HepG2 (cell line): ENCODE data around the gene NSMCE4A. TPM values are rescaled to one million over a fixed set of nuclear protein-coding genes. Genes with fewer than 3 reads are reported as not detected.

ENCODE experiments used
- ATAC-seq: fragments of 200-7000 bp; cut with Tn5 transposase; 3 replicates; pipeline ENCODE4 v1.9.1; 2020; ENCODE audit warnings: mild to moderate bottlenecking, moderate library complexity
- BruUV-seq: library from RNA; stranded (reverse); fragments of 400-500 nt; replicated peaks from 2 replicates; lab custom pipeline; 2021; lab: Mats Ljungman, UMichigan
- CTCF ChIA-PET: fragments of 300-600 bp; formaldehyde crosslinking; extraction: SDS; loops from one replicate; lab custom pipeline; 2021; ENCODE audit warnings: low total read pairs, inconsistent platforms, low intra/inter-chr PET ratio; lab: Yijun Ruan, JAX
- POLR2A ChIA-PET: fragments of 350-600 bp; sonication (Branson Sonifier 250); formaldehyde crosslinking; loops from one replicate; lab custom pipeline; 2020; ENCODE audit warnings: antibody characterized with exemption, inconsistent platforms; lab: Yijun Ruan, JAX
- DNase-seq: peaks from one replicate; pipeline ENCODE4 v3.0.0-alpha.2; 2015; ENCODE audit warnings: low spot score
- FAIRE-seq: peaks from 3 replicates; lab custom pipeline; 2011; peaks lifted over from hg19 to GRCh38; lab: Jason Lieb, UNC
- H2AFZ ChIP-seq: one replicate; pipeline ENCODE4 v1.6.1; 2011; ENCODE audit warnings: low read length, inconsistent platforms
- H3K27ac ChIP-seq: fragments of 300-600 bp; 3 replicates; pipeline ENCODE4 v1.8.0; 2011; ENCODE audit warnings: mixed run types, mild to moderate bottlenecking, mixed read lengths, low read length, inconsistent platforms; ENCODE audit not compliant: insufficient read depth; ENCODE audit errors: extremely low read length
- H3K27me3 ChIP-seq, 2 experiments: fragments of 200-600 bp in 1 of 2; 2 replicates in 1 of 2; 3 replicates in 1 of 2; pipeline versions ENCODE4 v1.6.0 to v1.8.0; 2011; ENCODE audit warnings: low read length in 2 of 2, mild to moderate bottlenecking in 2 of 2, moderate library complexity in 2 of 2, inconsistent platforms in 1 of 2; ENCODE audit not compliant: insufficient read depth in 2 of 2, control insufficient read depth in 1 of 2
- H3K36me3 ChIP-seq, 2 experiments: fragments of 200-600 bp in 1 of 2; replicated peaks in 1 of 2; 2 replicates in 1 of 2; 3 replicates in 1 of 2; pipeline versions ENCODE4 v1.5.1 to v1.8.0; 2011; ENCODE audit warnings: low read length in 2 of 2, inconsistent platforms in 1 of 2; ENCODE audit not compliant: insufficient read depth in 2 of 2, control insufficient read depth in 1 of 2
- H3K4me1 ChIP-seq: 2 replicates; pipeline ENCODE4 v1.5.1; 2012; ENCODE audit warnings: low read length, inconsistent platforms; ENCODE audit not compliant: insufficient read depth
- H3K4me2 ChIP-seq: 2 replicates; pipeline ENCODE4 v1.6.0; 2011; ENCODE audit warnings: low read depth, low read length, inconsistent platforms
- H3K4me3 ChIP-seq, 3 experiments: fragments of 200-600 bp in 1 of 3; sonication (generic), shearing (Covaris generic) in 1 of 3; replicated peaks in 1 of 3; 2 replicates each; pipeline ENCODE4 v1.5.1; 2011 to 2016; ENCODE audit warnings: low read length in 3 of 3, inconsistent platforms in 2 of 3, low read depth in 2 of 3, mild to moderate bottlenecking in 2 of 3, control low read depth in 1 of 3, mixed read lengths in 1 of 3; ENCODE audit not compliant: insufficient read depth in 1 of 3
- H3K79me2 ChIP-seq: one replicate; pipeline ENCODE4 v1.6.1; 2011; ENCODE audit warnings: low read length, inconsistent platforms; ENCODE audit not compliant: insufficient read depth
- H3K9ac ChIP-seq: 2 replicates; pipeline ENCODE4 v1.6.0; 2011; ENCODE audit warnings: mild to moderate bottlenecking, low read depth, low read length, inconsistent platforms; ENCODE audit not compliant: insufficient read depth
- H3K9me3 ChIP-seq: 2 replicates; pipeline ENCODE4 v1.5.1; 2012; ENCODE audit warnings: mild to moderate bottlenecking, low read length
- H4K20me1 ChIP-seq: 2 replicates; pipeline ENCODE4 v1.6.0; 2011; ENCODE audit warnings: inconsistent platforms, mild to moderate bottlenecking, low read length, moderate library complexity; ENCODE audit not compliant: insufficient read depth
- CREB1 ChIP-seq, 2 experiments: fragments of 450-650 bp in 1 of 2; IDR thresholded peaks; 2 replicates each; pipeline ENCODE4 v1.6.1; 2016 to 2017; ENCODE audit warnings: control low read depth in 1 of 2, mild to moderate bottlenecking in 1 of 2, missing compliant biosample characterization in 1 of 2, missing genetic modification characterization in 1 of 2
- FOXK2 ChIP-seq: fragments of 450-650 bp; IDR thresholded peaks from 2 replicates; pipeline ENCODE4 v1.6.1; 2016
- GATAD1 ChIP-seq: IDR thresholded peaks from 2 replicates; pipeline ENCODE4 v1.6.1; 2016; ENCODE audit warnings: missing genetic modification reagents, missing compliant biosample characterization
- HNRNPK ChIP-seq: fragments of 200-400 bp; formaldehyde crosslinking; IDR thresholded peaks from 2 replicates; pipeline ENCODE4 v1.6.1; 2018; ENCODE audit warnings: low read length, low read depth, moderate library complexity, mild to moderate bottlenecking; ENCODE audit not compliant: poor library complexity, severe bottlenecking
- HOMEZ ChIP-seq: IDR thresholded peaks from 2 replicates; pipeline ENCODE4 v1.6.1; 2016; ENCODE audit warnings: low read depth
- KLF6 ChIP-seq: IDR thresholded peaks from 2 replicates; pipeline ENCODE4 v1.8.0; 2016; ENCODE audit warnings: missing biosample characterization, missing genetic modification reagents
- MAFF ChIP-seq: IDR thresholded peaks from 2 replicates; pipeline ENCODE4 v1.6.1; 2011; ENCODE audit warnings: low read depth, low read length, improper control_type of control experiment
- MAFK ChIP-seq, 2 experiments: IDR thresholded peaks in 1 of 2; conservative IDR thresholded peaks in 1 of 2; 2 replicates each; pipeline ENCODE4 v1.6.1; 2011; ENCODE audit warnings: improper control_type of control experiment in 2 of 2, low read length in 2 of 2
- MYNN ChIP-seq: sonication (generic); formaldehyde crosslinking; IDR thresholded peaks from 2 replicates; pipeline ENCODE4 v1.4.0; 2020; ENCODE audit warnings: mild to moderate bottlenecking, low read depth, missing genetic modification reagents
- PCBP2 ChIP-seq: fragments of 200-400 bp; formaldehyde crosslinking; optimal IDR thresholded peaks from 2 replicates; pipeline ENCODE3; 2018; ENCODE audit warnings: low read length, low read depth; ENCODE audit not compliant: poor library complexity, severe bottlenecking
- SATB2 ChIP-seq: sonication (generic); formaldehyde crosslinking; IDR thresholded peaks from 2 replicates; pipeline ENCODE4 v1.5.0; 2020; ENCODE audit warnings: missing genetic modification reagents
- SPEN ChIP-seq: sonication (generic); formaldehyde crosslinking; IDR thresholded peaks from 2 replicates; pipeline ENCODE4 v1.5.1; 2020; ENCODE audit warnings: low read depth, mild to moderate bottlenecking, missing genetic modification reagents
- SRSF4 ChIP-seq: fragments of 200-400 bp; formaldehyde crosslinking; IDR thresholded peaks from one replicate; pipeline ENCODE4 v1.6.1; 2018; ENCODE audit warnings: mild to moderate bottlenecking, low read depth, low read length, moderate library complexity; ENCODE audit not compliant: poor library complexity, severe bottlenecking
- TOE1 ChIP-seq: sonication (generic); formaldehyde crosslinking; IDR thresholded peaks from 2 replicates; pipeline ENCODE4 v1.4.0; 2020; ENCODE audit warnings: mild to moderate bottlenecking, missing genetic modification reagents
- ZNF274 ChIP-seq: sonication (generic); formaldehyde crosslinking; IDR thresholded peaks from 2 replicates; pipeline ENCODE4 v1.5.1; 2020; ENCODE audit warnings: mild to moderate bottlenecking, missing genetic modification reagents
- ZNF468 ChIP-seq: sonication (generic); formaldehyde crosslinking; IDR thresholded peaks from 2 replicates; pipeline ENCODE4 v1.8.0; 2022; ENCODE audit warnings: mild to moderate bottlenecking, moderate library complexity, missing genetic modification reagents
- ZNF589 ChIP-seq: sonication (generic); formaldehyde crosslinking; conservative IDR thresholded peaks from 2 replicates; pipeline ENCODE4 v1.8.0; 2022; ENCODE audit warnings: mild to moderate bottlenecking, moderate library complexity, missing genetic modification reagents
- ZNF891 ChIP-seq: sonication (generic); formaldehyde crosslinking; IDR thresholded peaks from 2 replicates; pipeline ENCODE4 v1.5.0; 2020; ENCODE audit warnings: mild to moderate bottlenecking, missing genetic modification reagents
- WGBS: methylation state at CpG from one replicate; pipeline ENCODE4 v1.1.6; 2017; ENCODE audit warnings: low lambda C conversion rate; 5-methylcytosine and 5-hydroxymethylcytosine counted together
- in situ Hi-C: cut with HindIII; loops from 2 replicates; pipeline ENCODE4 v1.10.0; 2017; ENCODE audit warnings: low pct_unique_long_range_greater_than_20kb; ENCODE audit not compliant: extremely low pct_ligation_motif_present
- intact Hi-C: fragments of 100-400 bp; cut with micrococcal nuclease; formaldehyde crosslinking; loops from one replicate; pipeline ENCODE4 v1.10.0; 2022; ENCODE audit not compliant: unreplicated experiment
- polyA plus RNA-seq, 8 experiments: library from polyadenylated mRNA; depleted of rRNA in 3 of 8; stranded (reverse) in 7 of 8; unstranded in 1 of 8; fragments of >200 nt; fragmentation: Illumina TruSeq in 4 of 8; extraction: Trizol in 4 of 8; gene quantifications; 2 replicates each; pipeline versions ENCODE4 v1.2.1 to v1.2.3, GENCODE V29; 2011 to 2016; ENCODE audit warnings: low read depth in 4 of 8, missing spikeins in 1 of 8, mixed read lengths in 1 of 8; ENCODE audit not compliant: insufficient read depth in 1 of 8
- total RNA-seq, 5 experiments: library from RNA; depleted of rRNA; stranded (reverse); fragments of >200 nt; fragmentation: Illumina TruSeq; extraction: Trizol; gene quantifications; 2 replicates each; pipeline ENCODE4 v1.2.3, GENCODE V29; 2016; ENCODE audit warnings: low read depth in 1 of 5

Gene NSMCE4A
- total and polyA plus RNA-seq, 2 of the 13 experiments (the other 11 are each of a cell fraction or from before 2014, with no cell fraction given) = 61.1 to 91.6 TPM

- Histone ChIP-seq H2AFZ (peak overlapping the region; percentile 77), H3K4me1 (peaks cover 56% of the 10 kb centered on the region)
These were observed 44.0 kb upstream of the NSMCE4A start for GRCh38 chr10:122018951-122019413.

GRCh38 chr10:122018491-122018890 is 43.5 kb upstream of the NSMCE4A start:
- H3K27ac ChIP-seq = no peak overlapping the region
- no TSS peak for BruUV-seq
- in situ Hi-C loops (no loop called here), intact Hi-C loops (no loop called here)
- ChIA-PET CTCF (no interaction called here), POLR2A (no interaction called here)
- peaks cover 60% of the 10 kb centered on the region for H3K4me1 ChIP-seq
- no peak for FAIRE-seq
- no peak overlapping the region for H2AFZ ChIP-seq
- H3K9ac ChIP-seq = no peak overlapping the region
- ATAC-seq = no peak; the same call in 2 of the 3 replicates
- 3% methylated on average over 7 of the region's 7 CpGs for WGBS
- no peaks in the 10 kb centered on the region for H3K79me2 ChIP-seq
- H4K20me1 ChIP-seq = no peaks in the 10 kb centered on the region
- peaks cover 0 to 15% of the 10 kb centered on the region in 2 experiments; a peak in 1 of 5 replicates for H3K27me3 ChIP-seq
- no peaks in the 10 kb centered on the region for H3K9me3 ChIP-seq
- H3K4me2 ChIP-seq = peak overlapping the region; percentile 88
- H3K4me3 ChIP-seq = peak overlapping the region in 2 of 3 experiments; percentile 54 to 65; a peak in 3 of 6 replicates
- no peak for DNase-seq
- no peaks in the 10 kb centered on the region for H3K36me3 ChIP-seq
- TF ChIP-seq SATB2 (CRISPR knock-in tag) = no peak
- TF ChIP-seq ZNF468 = no peak
- TF ChIP-seq GATAD1 = no peak
- TF ChIP-seq KLF6 (CRISPR knock-in tag) = no peak
- no peak for TF ChIP-seq SRSF4
- no peak for TF ChIP-seq MYNN (CRISPR knock-in tag)
- no peak for TF ChIP-seq TOE1
- TF ChIP-seq SPEN (CRISPR knock-in tag) = no peak
- TF ChIP-seq HOMEZ (CRISPR knock-in tag) = no peak
- no peak for TF ChIP-seq FOXK2
- TF ChIP-seq ZNF589 (CRISPR knock-in tag) = no peak
- no peak for TF ChIP-seq HNRNPK

More at GRCh38 chr10:122018951-122019413, 44.0 kb upstream of the NSMCE4A start:
- ATAC-seq (peak; percentile 45), FAIRE-seq (no peak), DNase-seq (no peak)
- in situ Hi-C loops (no loop called here), intact Hi-C loops (no loop called here)
- H3K36me3 ChIP-seq = no peaks in the 10 kb centered on the region
- ChIA-PET POLR2A (no interaction called here), CTCF (no interaction called here)
- H3K9me3 ChIP-seq = no peaks in the 10 kb centered on the region
- TF ChIP-seq ZNF891 (CRISPR knock-in tag) = no peak
- no peak for TF ChIP-seq PCBP2
- TF ChIP-seq ZNF274 (CRISPR knock-in tag) = 0 out of 2 replicates have a peak, but pooled peaks have one; percentile 9
- peak; percentile 82 to 91 for TF ChIP-seq MAFK (conservative IDR thresholded peaks at IDR 0.05 in 1 of 2, IDR thresholded peaks at IDR 0.05 in 1 of 2; ENCODE audit: low read length in 2 of 2)
- TF ChIP-seq CREB1 (IDR thresholded peaks at IDR 0.05) = peak; percentile 65
- no peak for TF ChIP-seq CREB1 (CRISPR knock-in tag; IDR thresholded peaks at IDR 0.05)
- peak; percentile 85 for TF ChIP-seq MAFF
- peak overlapping the region in 2 of 3 experiments; percentile 54 to 65; a peak in 4 of 6 replicates for H3K4me3 ChIP-seq
- WGBS = 32% methylated on average over 12 of the region's 16 CpGs
- H3K9ac ChIP-seq = no peak overlapping the region
- H4K20me1 ChIP-seq = no peaks in the 10 kb centered on the region
- H3K27ac ChIP-seq = no peak overlapping the region
- peak overlapping the region; percentile 88 for H3K4me2 ChIP-seq
- BruUV-seq = no TSS peak
- peaks cover 0 to 15% of the 10 kb centered on the region in 2 experiments; a peak in 1 of 5 replicates for H3K27me3 ChIP-seq
- H3K79me2 ChIP-seq = no peaks in the 10 kb centered on the region
